H54 (cell line): ENCODE measurements around the gene KRTAP10-3.
"Not testable (repeated sequence)": the region's sequence is repeated elsewhere in the genome, so short reads cannot be mapped to it uniquely, and the experiment has no call there.

ENCODE experiments used
- DNase-seq: peaks from one replicate; pipeline ENCODE4 v3.0.0; 2011; ENCODE audit warnings: low spot score, mixed read lengths; ENCODE audit not compliant: insufficient read length
- FAIRE-seq: peaks from 3 replicates; lab custom pipeline; 2011; peaks lifted over from hg19 to GRCh38; lab: Jason Lieb, UNC
- POLR2A ChIP-seq: IDR thresholded peaks from 2 replicates; pipeline ENCODE4 v1.6.1; 2011; ENCODE audit warnings: low read depth, mild to moderate bottlenecking, low read length

The KRTAP10-3 gene

GRCh38 chr21:44594406-44594916 is 35.9 kb upstream of the KRTAP10-3 start:
- TF ChIP-seq POLR2A, result no peak
- DNase-seq (no peak), FAIRE-seq (no peak)

- DNase-seq, result no peak
- FAIRE-seq, result no peak
These were observed 35.2 kb upstream of the KRTAP10-3 start for GRCh38 chr21:44593598-44594405.

DNA sequence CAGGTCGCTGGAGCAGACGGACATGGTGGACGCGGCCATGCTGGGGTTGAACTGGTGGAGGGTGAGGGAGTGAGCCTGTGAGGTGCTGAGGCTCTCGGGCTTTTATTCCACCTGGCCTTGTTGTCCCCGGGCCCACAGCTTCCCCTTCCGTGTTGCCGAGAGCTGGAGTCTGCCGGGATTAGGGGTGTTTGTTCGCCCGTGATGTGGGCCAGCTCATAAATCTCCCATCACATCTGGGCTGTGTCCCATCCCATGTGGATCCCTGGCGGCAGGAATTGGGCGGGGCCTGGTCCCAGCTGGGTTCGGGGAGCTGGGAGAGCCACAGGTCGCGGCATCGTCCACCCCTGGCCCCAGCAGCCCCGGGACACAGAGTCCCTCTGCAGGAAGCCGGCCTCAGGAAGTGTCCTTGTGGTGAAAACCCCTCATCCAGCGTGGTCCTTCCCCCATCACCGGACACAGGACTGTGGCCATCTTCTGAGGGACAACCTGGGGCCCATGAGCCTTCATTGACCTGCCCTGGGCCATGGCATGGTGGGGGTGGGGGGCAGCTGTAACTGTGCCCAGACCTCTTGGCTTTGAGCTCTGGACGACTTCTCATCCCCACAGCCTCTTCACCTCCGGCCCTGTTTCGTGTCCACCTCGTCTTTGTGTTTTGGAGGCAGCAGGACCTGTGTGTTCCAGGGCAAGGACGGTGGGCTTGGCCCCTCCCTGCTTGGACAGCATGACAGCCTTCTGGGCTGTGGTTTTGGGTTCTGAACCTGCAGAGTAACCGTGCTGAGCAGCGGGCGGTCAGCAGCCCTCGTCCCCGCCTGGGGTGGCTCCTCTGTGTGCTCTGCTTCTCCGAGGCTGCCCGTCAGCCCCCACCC is 34.1 kb upstream of the KRTAP10-3 start, which contains the start of gene KRTAP10-6:
Gene KRTAP10-6 (minus strand): TSS at position 60 of the 866 bp plus-strand sequence. CDS start 21 bp downstream, at position 39.
- FAIRE-seq (no peak), DNase-seq (no peak)
- no peak for TF ChIP-seq POLR2A

More at GRCh38 chr21:44593598-44594405, 35.2 kb upstream of the KRTAP10-3 start:
- TF ChIP-seq POLR2A, result no peak

- DNase-seq, result not testable (repeated sequence)
These were observed 33.2 kb upstream of the KRTAP10-3 start for GRCh38 chr21:44591801-44592130.

DNA sequence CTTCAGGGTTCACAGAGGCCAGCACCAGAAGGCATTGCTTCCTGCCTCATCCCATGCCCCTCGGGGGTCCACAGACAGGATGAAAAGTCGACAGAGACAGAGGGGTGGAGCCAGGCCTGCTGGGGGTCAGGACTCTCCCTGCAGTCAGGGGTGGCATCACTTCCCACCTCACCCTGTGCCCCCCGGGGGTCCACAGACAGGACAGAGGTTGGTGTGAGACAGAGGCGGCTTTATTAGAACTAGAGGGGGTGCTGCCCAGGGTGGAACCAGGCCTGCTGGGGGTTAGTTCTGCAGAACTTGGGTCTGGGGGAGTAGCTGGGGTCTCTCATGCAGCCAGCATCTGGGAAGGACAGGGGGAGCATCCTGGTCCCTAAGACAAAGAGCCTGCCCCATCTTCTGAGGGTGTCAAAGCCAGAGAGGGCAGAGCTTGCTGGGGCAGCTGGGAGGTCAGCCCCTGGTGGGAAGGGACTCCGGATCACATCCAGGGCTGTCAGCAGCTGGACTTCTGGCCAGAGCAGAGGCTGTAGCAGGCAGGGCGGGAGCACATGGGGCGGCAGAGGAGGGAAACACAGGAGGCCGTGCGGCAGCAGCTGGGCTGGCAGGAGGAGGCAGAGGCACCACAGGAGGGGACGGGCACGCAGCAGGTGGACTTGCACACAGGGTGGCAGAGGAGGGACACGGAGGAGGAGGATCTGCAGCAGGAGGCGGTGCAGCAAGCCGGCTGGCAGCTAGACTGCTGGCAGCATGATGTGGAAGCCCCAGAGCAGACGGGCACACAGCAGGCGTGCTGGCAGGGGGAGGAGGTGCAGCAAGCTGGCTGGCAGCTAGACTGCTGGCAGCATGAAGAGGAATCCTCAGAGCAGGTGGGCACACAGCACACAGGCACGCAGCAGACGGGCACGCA is 32.6 kb upstream of the KRTAP10-3 start:
- DNase-seq, result not testable (repeated sequence)

More at GRCh38 chr21:44591801-44592130, 33.2 kb upstream of the KRTAP10-3 start:
- not testable (repeated sequence) for FAIRE-seq

GRCh38 chr21:44590311-44590721 is 31.7 kb upstream of the KRTAP10-3 start:
- no peak for DNase-seq
- no peak for FAIRE-seq
- TF ChIP-seq POLR2A, result no peak

More for the DNA sequence above, 32.6 kb upstream of the KRTAP10-3 start:
- not testable (repeated sequence) for FAIRE-seq

DNA sequence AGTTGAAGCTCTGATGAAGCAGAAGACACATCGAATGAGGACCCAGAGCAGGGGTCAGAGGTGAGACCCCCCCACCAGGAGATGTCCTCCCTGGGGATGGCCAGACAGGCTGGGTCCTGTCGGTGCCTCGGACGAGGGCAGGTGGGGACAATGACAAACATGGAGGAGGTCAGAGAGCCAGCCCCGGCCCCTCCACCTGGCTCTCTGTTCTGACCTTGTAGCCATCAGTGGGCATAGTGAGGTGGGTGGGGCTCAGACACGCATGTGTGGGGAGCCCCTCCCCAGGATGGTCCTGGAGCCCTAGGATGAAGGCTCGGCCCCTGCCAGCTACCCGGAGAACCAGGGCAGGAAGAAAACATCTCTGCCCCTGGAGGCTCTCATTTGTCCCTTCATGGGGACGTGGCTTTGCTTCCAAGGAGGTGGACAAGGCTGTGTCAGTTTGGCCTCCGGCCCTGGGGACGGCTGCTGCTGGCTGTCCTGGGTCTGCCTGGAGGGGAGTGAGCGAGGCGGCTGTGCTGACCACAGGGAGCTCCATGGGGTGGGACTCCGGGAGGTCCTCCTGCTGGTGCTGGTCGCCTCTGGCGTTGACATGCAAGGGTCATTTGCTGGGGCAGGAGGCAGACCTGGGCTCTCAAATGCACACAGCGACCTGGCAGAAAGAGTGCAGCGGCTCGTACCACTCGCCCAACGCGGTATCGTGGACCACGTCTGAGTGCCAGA is 31.2 kb upstream of the KRTAP10-3 start:
- no peak for TF ChIP-seq POLR2A
- DNase-seq, result no peak
- FAIRE-seq, result no peak

GRCh38 chr21:44589094-44589493 is 30.5 kb upstream of the KRTAP10-3 start:
- no peak for TF ChIP-seq POLR2A
- no peak for FAIRE-seq

GRCh38 chr21:44585892-44586291 is 27.3 kb upstream of the KRTAP10-3 start:
- DNase-seq, result no peak
- TF ChIP-seq POLR2A, result no peak
- no peak for FAIRE-seq

More at GRCh38 chr21:44589094-44589493, 30.5 kb upstream of the KRTAP10-3 start:
- no peak for DNase-seq

DNA sequence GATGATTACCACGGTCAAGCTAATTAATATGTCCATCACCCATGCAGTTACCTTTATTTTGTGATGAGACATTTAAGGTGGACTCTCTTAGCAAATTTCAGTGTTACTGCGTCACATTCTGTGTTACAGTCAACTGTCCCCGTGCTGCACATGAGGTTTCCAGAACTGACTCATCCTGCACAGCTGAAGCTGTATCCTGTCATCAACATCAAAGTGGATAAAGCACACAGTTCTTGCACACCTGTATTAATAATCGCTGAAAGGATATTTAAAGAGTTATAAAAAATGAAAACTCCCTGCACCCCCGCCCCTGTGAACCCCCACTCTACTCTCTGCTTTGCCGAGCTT is 25.2 kb upstream of the KRTAP10-3 start:
- FAIRE-seq, result no peak
- DNase-seq, result no peak
- TF ChIP-seq POLR2A, result no peak

- DNase-seq (no peak), FAIRE-seq (no peak)
- no peak for TF ChIP-seq POLR2A
These were observed 24.6 kb upstream of the KRTAP10-3 start for GRCh38 chr21:44583089-44583799.

- no peak for DNase-seq
- no peak for TF ChIP-seq POLR2A
- no peak for FAIRE-seq
These were observed 23.5 kb upstream of the KRTAP10-3 start for GRCh38 chr21:44582055-44582454.
